HL-60/S4 (cell line): ENCODE results near the gene SPTAN1.
"Not testable (repeated sequence)": the region's sequence is repeated elsewhere in the genome, so short reads cannot be mapped to it uniquely, and the experiment has no call there.

Experiments
- in situ Hi-C: fragments of 300-500 bp; cut with MboI; formaldehyde crosslinking; loops from 2 replicates; pipeline ENCODE4 v1.14.3; 2022; ENCODE audit warnings: low sequenced_read_pairs

The SPTAN1 gene

DNA sequence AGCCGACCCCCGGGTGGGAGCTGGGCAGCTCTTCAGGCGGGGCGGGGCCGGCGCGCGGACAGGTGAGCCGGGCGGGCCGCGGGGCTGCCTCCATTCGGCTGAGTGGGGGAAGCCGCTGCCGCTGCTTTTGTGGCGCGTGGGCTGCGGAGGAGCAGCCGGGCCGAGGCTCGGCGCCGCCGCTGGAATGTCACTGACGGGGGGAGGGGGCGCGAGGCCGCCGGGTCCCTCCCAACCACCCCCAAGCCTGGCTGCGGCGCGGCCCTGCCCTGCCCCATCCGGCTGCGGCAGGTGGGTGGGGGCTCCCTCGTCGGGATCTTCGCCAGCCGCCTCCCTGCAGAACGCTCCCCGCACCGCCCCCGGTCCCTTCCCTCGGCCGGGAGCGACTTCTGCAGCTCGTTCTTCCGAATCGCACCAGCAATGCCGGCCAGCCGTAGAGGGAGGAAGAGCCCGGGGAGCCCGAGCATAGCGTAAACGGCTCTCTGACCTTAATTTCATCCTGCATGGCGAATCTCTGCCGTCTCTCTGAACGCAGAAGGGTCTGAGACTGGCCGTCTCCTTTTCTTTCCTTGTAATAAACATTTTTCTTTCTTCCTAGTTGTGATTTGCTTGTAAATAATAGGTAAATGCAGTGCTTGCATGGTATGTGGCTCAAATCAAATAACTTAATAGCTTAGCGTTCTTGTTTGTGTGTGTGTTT, 505 bp downstream of the SPTAN1 start:
- in situ Hi-C loops = no loop called here

DNA sequence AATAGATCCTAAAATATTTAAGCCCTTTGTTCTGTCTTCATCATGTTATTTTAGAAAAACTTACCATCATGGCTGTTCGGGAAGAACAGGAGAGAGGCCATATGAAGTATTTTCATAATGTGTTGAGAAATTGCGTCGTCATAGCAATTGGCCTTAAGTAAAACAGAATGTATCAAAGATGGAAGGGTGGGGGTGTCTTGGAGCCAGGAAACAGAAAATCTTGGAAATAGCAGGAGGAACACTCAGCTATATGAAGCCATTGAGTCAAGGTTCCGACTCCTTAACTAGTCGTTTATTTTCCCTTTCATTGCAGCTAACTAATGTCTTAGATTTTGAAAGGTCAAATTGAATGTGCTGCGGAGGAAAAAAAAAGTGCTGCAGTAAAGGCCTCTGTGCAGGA, 1.3 kb downstream of the SPTAN1 start:
- in situ Hi-C loops = no loop called here

DNA sequence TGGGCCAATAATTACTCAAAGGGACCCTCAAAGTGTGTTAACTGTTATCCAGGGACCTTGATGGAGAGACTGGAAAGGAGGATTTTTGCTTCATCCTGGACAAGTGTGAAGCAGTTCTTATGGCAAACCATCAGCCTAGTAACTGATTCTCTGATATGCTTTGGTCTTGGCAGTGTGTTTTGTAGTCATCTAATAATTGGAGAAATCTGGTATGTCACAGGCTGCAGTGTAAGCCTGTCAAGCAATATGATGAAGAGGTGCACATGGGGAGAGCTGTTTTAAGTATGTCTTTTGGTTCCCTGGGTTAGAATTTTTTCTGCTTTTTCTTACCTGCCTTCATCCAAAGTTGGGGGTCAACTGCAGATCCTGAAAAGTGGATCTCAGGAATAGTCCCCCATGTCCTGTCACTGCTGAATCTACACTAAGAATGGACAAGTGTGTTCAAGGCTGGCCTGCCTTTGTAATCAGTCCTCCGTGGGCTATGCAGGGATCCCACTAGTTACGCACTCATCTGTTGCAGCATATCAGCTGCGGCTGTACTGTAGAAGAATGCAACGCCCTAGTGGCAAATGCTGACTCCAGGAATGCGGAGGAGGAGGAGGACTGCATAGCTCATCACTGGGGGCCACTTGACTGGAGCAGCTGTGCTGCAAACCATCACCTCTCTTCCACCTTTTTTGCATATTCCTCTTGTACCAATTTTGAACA, 1.9 kb downstream of the SPTAN1 start:
- in situ Hi-C loops = no loop called here

DNA sequence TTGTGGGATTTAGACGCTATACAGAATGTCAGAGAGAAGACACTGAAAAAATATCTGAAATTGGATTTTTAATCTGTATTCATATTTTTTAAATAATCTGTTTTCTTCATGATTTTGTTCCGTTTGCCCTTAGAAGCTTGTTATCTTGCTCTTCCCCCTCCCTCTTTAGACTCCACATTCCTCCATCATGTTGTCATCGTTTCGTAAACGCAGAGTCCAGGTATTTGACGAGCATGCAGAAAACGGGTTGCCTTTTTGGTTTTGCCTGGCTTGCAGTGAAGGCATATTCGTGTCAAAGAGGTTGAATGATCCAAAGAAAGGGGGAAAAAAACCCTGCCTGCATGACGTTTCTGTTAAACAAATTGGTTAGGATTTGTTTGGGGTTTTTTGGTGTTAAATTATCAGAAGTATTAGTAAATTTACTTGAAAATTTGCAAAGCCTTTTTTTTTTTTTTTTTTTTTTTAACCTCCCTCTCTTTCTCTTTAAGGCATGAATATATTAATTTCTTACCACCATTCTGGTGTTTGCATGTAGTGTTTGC, 2.9 kb downstream of the SPTAN1 start:
- in situ Hi-C loops = no loop called here

DNA sequence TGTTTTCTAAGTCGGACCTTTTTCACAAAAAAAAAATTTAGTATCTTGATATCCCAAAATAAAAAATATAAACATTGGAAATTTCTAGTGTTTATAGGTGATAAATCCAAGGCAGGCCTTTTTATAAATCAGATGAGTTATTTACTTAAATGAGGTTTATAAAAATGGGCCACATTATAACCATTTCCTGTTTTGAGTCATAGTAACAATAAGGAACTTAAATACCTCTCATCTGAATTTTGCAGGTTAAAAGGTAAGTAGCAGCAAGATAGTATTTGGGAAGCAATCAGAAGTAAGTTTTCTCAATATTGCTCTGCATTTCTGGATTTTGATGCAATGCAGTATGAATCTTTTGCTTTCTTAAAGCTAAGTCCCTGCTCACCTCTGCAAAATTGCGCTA, 3.9 kb downstream of the SPTAN1 start:
- in situ Hi-C loops = no loop called here

DNA sequence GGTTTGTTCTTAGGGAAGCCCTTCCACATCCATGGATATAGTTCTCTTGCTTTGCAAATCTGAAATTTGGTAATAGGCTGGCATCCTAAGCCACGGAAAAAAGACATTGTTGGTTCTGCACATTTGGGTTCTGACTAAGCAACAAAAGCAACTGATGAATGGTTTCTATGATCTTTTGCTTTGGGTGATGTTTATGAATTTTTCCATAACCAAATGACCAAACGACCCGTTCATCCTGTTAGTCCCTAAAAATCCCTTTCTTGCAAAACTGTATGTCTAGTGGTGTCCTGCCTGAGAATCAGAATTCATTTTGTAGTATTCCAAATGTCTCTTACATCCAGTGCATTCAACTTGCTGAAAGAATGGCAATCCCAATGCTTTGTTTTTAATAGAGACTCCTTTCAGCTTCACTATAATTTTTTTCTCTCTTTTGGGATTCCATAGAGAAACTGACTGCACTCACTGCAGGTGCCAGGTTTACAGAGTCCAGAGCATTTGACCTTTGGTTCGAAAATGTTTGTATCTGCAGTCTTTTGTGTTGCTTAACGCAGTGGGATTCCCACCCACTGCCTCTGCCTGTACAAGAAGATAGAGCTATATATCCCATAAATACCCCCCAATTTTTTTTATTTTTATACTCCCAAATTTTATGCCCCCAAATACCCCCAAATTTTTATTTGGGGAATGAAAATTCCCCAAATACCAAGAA, 4.7 kb downstream of the SPTAN1 start:
- in situ Hi-C loops = no loop called here

DNA sequence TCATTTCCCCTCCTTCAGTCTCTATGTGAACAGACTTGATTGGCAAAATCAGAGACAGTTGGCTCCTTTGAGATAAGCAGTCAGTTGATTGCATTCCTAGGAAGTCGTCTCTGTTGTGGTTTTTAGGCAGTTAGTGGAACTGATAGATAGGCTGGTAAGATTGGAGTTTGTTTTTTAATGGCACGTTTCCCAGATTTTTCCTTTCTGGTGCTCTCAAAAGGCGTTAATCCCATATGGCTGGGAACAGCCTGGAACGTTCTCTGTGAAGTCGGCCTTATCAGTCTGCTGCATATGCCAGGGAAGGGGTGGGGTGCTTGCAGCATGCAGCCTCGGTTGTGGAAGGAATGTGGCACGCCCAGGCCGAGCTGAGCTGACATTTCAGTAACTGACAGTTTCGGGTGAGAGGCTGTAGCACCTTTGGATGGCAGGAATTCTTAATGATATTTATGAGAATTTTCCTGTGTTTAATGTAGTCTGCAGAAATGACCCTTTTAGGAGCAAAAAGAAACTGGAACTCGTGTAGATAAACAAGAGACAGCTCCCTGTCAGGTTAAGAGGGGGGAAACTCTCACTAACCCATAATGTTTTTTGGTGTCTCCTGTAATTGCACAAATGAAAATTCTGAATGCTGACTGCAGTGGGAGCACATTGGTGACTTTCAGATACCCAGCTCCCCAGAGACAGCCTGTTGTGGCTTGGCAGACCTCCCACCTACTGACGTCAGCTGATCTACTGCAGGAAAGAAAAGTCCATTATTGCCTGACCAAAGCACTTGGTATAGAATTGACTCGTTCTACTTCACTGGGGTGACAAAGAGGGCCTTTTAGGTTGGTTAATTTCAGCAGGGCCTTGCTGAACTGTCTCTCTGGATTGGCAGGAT, 6.3 kb downstream of the SPTAN1 start:
- in situ Hi-C loops = no loop called here

DNA sequence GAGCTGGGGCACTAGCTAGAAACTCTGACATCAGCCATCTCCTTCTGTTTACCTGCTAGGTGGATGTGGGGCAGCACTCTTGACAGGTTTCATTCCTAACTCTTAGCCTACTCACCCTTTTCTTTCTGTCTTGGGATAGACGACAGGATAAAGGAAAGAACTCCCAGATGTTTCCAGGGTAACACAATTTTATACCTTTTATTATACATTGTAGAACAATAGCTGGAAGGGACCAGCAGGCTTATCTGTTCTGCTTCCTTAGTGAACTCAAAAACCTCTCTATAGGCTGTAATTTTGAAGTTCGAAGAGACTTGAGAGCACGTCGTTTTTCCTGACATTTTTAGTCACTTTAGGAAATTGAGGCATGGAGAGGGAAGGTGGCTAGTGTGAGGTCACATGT, 13.2 kb downstream of the SPTAN1 start:
- in situ Hi-C loops = no loop called here

DNA sequence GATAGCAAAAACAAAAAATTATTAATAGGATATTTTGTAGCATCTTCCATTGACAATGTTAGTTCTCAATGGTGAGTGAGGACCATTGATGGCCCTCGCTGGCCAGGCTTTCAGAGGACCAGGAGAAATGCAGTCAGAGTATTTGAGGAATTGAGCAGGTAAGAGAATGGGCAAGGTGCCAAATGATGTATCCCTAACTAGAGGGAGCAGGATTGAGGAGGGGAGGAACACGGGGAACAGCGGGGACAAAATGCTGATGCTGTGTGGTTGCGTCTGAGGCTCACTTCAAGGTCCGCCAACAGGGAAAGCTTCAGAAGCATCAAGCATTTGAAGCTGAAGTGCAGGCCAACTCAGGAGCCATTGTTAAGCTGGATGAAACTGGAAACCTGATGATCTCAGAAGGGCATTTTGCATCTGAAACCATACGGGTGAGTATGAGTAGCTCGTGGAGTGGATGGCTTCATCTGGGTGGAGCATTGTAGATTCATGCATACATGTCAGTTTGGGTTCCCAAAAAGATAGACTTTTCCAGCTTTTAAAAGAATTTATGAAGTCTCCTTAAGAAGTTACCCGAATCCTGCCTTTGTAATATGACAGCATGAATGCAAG, 16.2 kb downstream of the SPTAN1 start:
- in situ Hi-C loops = no loop called here

DNA sequence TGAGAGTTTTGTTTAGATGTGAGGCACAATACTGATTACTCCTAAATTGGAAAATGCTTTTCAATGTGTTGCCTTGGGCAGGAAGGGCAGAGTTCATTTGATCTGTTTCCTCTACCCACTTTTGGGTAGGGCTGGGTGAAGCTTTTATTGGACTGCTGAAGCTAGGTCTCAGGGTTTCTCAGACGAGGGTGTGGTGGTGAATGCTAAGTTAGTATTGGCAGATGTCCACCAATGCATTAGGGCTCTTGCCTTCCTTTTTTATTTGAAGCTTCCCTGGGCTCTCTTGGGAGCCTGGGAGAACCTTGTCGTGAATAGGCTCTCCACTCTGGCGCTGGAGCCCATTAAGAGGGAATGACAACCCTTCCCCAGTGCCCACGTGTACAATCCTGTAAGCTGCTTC, 23.1 kb downstream of the SPTAN1 start:
- in situ Hi-C loops = no loop called here

DNA sequence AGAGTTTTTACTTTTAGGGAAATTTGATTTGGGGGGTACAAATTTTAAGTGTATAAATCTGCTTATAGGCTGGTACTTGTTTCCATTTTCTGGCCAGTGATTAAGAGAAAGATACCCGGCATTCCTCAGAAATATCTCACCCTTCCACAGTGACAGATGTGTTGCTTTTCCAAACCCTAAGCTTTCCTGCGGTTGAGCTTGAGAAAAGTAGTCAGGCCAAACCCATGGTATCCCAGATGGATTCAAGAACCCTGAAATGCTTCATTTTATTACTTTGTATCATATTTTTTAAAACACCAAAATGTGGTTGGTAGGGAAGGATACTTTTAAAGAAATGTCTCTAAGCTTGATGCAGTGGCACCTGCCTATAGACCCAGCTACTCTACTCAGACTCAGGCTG, 23.5 kb downstream of the SPTAN1 start:
- in situ Hi-C loops = no loop called here

DNA sequence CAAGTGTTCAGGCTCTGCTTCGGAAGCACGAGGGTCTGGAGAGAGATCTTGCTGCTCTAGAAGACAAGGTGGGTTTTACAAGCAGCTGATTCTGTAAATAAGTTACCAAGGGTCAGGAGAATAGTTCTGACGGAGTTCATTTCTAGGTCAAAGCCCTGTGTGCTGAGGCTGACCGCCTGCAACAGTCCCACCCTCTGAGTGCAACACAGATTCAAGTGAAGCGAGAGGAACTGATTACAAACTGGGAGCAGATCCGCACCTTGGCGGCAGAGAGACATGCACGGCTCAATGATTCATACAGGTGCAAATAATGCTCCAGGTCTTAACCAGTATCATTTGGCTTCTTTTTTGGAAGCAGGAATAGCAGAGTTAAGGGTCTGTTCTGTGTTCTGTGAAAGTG, 24.8 kb downstream of the SPTAN1 start:
- in situ Hi-C loops = no loop called here

DNA sequence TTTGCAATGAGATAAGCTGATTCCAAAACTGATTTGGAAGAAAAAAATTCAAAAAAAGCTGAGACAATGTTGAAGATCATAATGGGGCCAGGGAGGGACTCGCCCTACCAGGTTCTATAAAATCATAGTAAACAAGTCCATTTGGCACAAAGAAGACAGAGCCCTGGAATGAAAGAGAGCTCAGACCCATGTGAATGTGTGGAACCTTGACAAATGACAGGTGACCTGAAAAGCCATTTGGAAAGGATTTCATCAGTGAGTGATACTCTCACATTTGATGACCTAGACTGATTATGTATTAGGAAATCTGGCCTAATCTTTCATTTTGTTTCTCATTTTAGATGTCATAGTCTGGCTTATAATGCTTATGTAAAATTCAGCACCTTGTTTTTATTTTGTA, 26.8 kb downstream of the SPTAN1 start:
- in situ Hi-C loops = no loop called here

DNA sequence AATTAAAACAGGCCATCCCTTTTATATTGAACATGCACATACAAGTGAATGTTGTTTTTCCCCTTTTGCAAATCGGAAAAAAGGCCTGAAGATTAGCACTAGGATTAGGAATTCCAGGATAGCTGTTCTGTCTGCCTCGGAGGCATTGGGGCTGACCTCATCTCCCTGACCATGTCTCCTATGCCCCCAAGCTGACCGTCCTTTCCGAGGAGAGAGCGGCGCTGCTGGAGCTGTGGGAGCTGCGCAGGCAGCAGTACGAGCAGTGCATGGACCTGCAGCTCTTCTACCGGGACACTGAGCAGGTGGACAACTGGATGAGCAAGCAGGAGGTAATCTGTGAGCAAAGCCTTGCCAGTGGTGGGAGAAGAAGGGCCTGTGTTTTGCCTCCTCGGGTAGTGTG, 28.3 kb downstream of the SPTAN1 start:
- in situ Hi-C loops = no loop called here

DNA sequence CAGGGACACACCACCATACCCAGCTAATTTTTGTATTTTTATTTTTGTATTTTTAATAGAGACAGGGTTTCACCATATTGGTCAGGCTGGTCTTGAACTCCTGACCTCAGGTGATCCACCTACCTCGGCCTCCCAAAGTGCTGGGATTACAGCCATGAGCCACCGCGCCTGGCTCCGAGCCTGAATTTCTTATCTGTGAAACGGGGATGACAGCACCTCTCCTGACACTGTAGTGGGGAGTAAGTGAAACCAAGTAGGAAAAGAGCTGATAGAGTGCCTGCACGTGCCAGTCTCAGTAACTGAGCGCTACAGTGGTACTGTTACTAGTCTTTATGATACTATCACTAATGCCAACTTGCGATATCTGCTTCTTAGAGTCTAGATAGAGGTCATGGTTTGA, 32.8 kb downstream of the SPTAN1 start:
- in situ Hi-C loops = not testable (repeated sequence)

DNA sequence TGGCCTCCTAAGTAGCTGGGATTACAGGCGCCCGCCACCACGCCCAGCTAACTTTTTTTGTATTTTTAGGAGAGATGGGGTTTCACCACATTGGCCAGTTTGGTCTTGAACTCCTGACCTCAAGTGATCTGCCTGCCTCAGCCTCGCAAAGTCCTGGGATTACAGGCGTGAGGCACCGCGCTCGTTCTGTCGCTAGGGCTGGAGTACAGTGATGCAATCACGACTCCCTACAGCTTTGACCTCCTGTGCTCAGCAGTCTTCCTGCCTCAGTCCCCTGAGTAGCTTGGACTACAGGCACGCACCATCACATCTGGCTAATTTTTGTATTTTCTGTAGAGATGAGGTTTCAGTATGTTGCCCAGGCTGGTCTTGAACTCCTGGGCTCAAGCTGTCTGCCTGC, 34.5 kb downstream of the SPTAN1 start:
- in situ Hi-C loops = not testable (repeated sequence)

DNA sequence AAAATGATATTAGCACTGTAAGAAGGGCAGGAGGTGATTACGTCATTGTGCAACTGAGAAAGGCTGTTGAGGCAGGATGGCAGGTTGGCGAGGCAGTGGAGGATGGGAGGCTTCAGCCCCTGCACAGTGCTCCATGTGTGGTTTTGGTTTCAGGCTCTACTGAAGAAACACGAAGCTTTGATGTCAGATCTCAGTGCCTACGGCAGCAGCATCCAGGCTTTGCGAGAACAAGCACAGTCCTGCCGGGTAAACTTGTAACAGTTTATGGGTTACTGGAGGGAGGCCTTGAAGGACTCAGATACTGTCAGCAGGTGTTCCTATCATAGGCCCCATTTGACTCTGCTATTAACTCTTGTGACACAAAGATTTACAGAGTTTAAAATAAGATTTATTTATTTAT, 35.1 kb downstream of the SPTAN1 start:
- in situ Hi-C loops = no loop called here

DNA sequence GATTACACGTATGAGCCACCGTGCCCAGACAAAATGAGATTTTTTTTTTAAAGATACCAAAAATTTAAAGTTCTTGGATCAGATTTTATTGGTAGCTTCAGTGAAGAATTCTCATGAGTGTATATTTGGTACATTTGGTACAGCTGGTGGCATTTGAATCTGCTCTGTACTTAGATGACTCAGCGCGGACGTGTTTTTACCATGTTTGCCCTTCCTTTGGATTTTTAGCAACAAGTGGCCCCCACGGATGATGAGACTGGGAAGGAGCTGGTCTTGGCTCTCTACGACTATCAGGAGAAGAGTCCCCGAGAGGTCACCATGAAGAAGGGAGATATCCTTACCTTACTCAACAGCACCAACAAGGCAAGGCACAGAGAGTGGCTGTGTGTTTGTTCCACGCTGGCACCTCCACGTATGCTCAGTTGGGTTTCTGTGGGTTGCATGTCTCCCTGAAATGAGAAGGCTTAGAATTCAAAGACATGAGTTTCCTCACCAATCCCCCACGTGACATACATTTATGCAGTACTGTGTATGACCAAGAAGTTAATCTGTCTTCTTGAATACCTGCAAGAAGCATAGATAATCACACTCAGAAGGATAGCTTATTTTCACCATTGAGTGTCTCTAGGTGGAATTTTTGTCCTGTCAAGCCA, 36.3 kb downstream of the SPTAN1 start:
- in situ Hi-C loops = no loop called here

DNA sequence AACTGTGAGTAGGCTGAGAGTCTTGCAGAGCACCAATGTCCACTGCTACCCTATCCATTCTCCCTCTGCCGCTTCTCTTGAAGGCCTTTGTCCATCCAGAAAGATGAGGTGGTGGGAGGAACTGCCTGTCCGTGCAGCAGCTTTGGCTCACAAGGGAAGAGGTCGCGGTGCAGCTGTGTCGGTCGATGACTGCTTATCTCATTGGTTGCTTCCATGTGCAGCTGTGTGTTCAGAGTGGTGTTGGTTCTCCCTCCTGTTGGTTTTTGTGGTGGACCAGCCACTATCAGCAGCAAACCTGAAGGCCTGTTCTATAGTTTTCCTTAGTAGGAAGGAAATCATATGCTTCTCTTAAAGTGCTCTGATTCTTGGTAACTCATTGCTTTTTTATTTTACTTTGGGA, 40.7 kb downstream of the SPTAN1 start:
- in situ Hi-C loops = no loop called here

DNA sequence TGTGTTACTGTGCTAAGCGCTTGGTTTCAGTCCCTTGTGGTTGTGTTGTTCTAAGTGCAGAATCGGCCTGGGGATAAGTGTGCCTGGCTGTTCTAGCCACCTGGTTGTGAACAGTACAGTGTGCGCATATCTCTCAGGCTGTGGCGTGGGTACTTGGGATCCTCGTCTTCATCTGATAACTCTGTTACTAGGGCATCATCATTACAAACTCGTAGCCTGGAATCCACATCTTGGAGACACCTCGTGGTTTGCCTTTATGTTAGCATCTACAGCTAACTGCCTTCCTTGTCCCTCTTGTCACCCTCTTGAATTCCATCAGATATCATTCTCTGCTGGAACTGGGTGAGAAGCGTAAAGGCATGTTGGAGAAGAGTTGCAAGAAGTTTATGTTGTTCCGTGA, 41.5 kb downstream of the SPTAN1 start:
- in situ Hi-C loops = no loop called here
